HUES6 (cell line): ENCODE data around the gene PRKG1.

Experiments
- H3K27ac ChIP-seq: 2 replicates; pipeline ENCODE4 v1.7.0; 2013; ENCODE audit warnings: low read depth, mild to moderate bottlenecking, low read length, inconsistent platforms
- H3K27me3 ChIP-seq: 2 replicates; pipeline ENCODE4 v1.6.1; 2013; ENCODE audit warnings: low read length; ENCODE audit not compliant: control insufficient read depth, insufficient read depth
- H3K36me3 ChIP-seq: 2 replicates; pipeline ENCODE4 v1.6.1; 2013; ENCODE audit warnings: low read length; ENCODE audit not compliant: control insufficient read depth, insufficient read depth
- H3K4me1 ChIP-seq: 2 replicates; pipeline ENCODE4 v1.6.1; 2013; ENCODE audit warnings: low read length; ENCODE audit not compliant: control insufficient read depth, insufficient read depth
- H3K4me3 ChIP-seq: 2 replicates; pipeline ENCODE4 v1.5.1; 2013; ENCODE audit warnings: low read depth, low read length
- H3K9ac ChIP-seq: one replicate; pipeline ENCODE4 v1.6.1; 2013; ENCODE audit warnings: mild to moderate bottlenecking, low read length
- H3K9me3 ChIP-seq: 2 replicates; pipeline ENCODE4 v1.6.1; 2013; ENCODE audit warnings: low read depth, low read length; ENCODE audit not compliant: control insufficient read depth, insufficient read depth

The PRKG1 gene

GRCh38 chr10:52314822-52315552 is 1240.7 kb downstream of the PRKG1 start:
- H3K9me3 ChIP-seq: no peaks in the 10 kb centered on the region
- H3K4me3 ChIP-seq: peak overlapping the region; percentile 72
- no peak overlapping the region for H3K27ac ChIP-seq
- peak overlapping the region; percentile 80 for H3K9ac ChIP-seq
- peaks cover 9% of the 10 kb centered on the region; the same call in 1 of the 2 replicates for H3K4me1 ChIP-seq
- H3K36me3 ChIP-seq: no peaks in the 10 kb centered on the region
- H3K27me3 ChIP-seq: peaks cover 76% of the 10 kb centered on the region

DNA sequence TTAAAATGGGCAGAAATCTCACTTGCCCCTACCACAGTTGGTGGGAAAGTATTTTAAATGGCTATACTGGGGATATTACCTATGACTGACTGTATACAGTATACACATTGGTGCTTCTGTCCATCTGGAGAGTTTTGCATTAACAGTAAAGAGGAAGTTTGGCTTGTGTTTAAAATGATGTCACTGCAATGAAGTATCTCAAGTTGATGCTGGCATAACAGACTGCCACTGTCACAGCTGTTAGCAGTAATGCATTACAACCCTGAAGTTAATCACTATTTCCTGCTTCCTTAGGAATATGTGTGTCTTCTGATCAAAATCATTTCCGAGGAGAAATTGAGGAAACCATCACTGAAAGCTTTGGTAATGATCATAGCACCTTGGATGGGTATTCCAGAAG is 1241.7 kb downstream of the PRKG1 start:
- Histone ChIP-seq H3K36me3 (no peaks in the 10 kb centered on the region), H3K4me3 (peak overlapping the region; percentile 19; the same call in 1 of the 2 replicates)

DNA sequence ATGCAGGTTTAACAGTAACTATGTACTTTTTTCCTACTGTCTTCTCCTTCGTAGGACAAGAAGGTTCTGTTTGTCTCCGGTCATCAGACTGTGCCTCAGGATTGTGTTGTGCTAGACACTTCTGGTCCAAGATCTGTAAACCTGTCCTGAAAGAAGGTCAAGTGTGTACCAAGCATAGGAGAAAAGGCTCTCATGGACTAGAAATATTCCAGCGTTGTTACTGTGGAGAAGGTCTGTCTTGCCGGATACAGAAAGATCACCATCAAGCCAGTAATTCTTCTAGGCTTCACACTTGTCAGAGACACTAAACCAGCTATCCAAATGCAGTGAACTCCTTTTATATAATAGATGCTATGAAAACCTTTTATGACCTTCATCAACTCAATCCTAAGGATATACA is 1242.2 kb downstream of the PRKG1 start:
- peak overlapping the region; percentile 19; the same call in 1 of the 2 replicates for H3K4me3 ChIP-seq
- no peaks in the 10 kb centered on the region for H3K9me3 ChIP-seq
- H3K4me1 ChIP-seq: peaks cover 9% of the 10 kb centered on the region; the same call in 1 of the 2 replicates
- peaks cover 61% of the 10 kb centered on the region for H3K27me3 ChIP-seq
- H3K27ac ChIP-seq: no peak overlapping the region
- H3K36me3 ChIP-seq: no peaks in the 10 kb centered on the region
- no peak overlapping the region for H3K9ac ChIP-seq

More for the DNA sequence above, 1241.7 kb downstream of the PRKG1 start:
- Histone ChIP-seq H3K27me3 (peaks cover 66% of the 10 kb centered on the region), H3K4me1 (peaks cover 9% of the 10 kb centered on the region; the same call in 1 of the 2 replicates), H3K9ac (no peak overlapping the region), H3K27ac (no peak overlapping the region), H3K9me3 (no peaks in the 10 kb centered on the region)

- Histone ChIP-seq H3K9me3 (no peaks in the 10 kb centered on the region), H3K4me1 (peaks cover 5% of the 10 kb centered on the region; the same call in 1 of the 2 replicates), H3K9ac (no peak overlapping the region), H3K27ac (no peak overlapping the region), H3K27me3 (peaks cover 43% of the 10 kb centered on the region), H3K36me3 (no peaks in the 10 kb centered on the region), H3K4me3 (no peak overlapping the region)
Observed at GRCh38 chr10:52318136-52318701, 1243.9 kb downstream of the PRKG1 start.

- H3K4me1 ChIP-seq: no peaks in the 10 kb centered on the region
- H3K27ac ChIP-seq: no peak overlapping the region
- H3K4me3 ChIP-seq: no peak overlapping the region
Observed at GRCh38 chr10:52318822-52319464, 1244.7 kb downstream of the PRKG1 start.

GRCh38 chr10:52319926-52320325 is 1245.6 kb downstream of the PRKG1 start:
- Histone ChIP-seq H3K27me3 (peaks cover 28% of the 10 kb centered on the region), H3K36me3 (no peaks in the 10 kb centered on the region), H3K9me3 (no peaks in the 10 kb centered on the region), H3K9ac (no peak overlapping the region), H3K4me1 (no peaks in the 10 kb centered on the region), H3K27ac (no peak overlapping the region), H3K4me3 (no peak overlapping the region)

More at GRCh38 chr10:52318822-52319464, 1244.7 kb downstream of the PRKG1 start:
- H3K36me3 ChIP-seq: no peaks in the 10 kb centered on the region
- no peaks in the 10 kb centered on the region for H3K9me3 ChIP-seq
- H3K9ac ChIP-seq: no peak overlapping the region
- peaks cover 36% of the 10 kb centered on the region for H3K27me3 ChIP-seq

- Histone ChIP-seq H3K27ac (no peak overlapping the region), H3K36me3 (no peaks in the 10 kb centered on the region), H3K4me3 (no peak overlapping the region), H3K9ac (no peak overlapping the region), H3K4me1 (no peaks in the 10 kb centered on the region), H3K9me3 (no peaks in the 10 kb centered on the region), H3K27me3 (peaks cover 4% of the 10 kb centered on the region; the same call in 1 of the 2 replicates)
Observed at GRCh38 chr10:52322323-52322722, 1248.0 kb downstream of the PRKG1 start.

DNA sequence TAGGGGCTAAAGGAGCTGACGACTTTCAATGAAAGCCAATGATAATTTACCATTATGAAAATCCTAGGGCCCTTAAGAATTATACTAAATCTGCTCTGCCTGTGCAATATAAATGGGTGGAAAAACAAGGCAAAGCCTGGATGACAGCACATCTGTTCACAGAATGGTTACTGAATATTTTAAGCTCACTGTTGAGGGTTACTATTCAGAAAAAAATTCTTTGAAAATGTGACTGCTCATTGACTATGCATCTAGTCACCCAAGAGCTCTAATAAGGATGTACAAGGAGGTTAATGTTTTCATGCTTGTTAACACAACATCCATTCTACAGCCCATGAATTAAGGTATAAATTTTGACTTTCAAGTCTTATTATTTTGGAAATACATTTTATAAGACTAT is 1248.6 kb downstream of the PRKG1 start:
- no peaks in the 10 kb centered on the region for H3K9me3 ChIP-seq
- no peak overlapping the region for H3K4me3 ChIP-seq
- no peak overlapping the region for H3K9ac ChIP-seq
- H3K4me1 ChIP-seq: no peaks in the 10 kb centered on the region
- H3K27me3 ChIP-seq: peaks cover 2% of the 10 kb centered on the region; the same call in 1 of the 2 replicates
- H3K27ac ChIP-seq: no peak overlapping the region
- no peaks in the 10 kb centered on the region for H3K36me3 ChIP-seq

DNA sequence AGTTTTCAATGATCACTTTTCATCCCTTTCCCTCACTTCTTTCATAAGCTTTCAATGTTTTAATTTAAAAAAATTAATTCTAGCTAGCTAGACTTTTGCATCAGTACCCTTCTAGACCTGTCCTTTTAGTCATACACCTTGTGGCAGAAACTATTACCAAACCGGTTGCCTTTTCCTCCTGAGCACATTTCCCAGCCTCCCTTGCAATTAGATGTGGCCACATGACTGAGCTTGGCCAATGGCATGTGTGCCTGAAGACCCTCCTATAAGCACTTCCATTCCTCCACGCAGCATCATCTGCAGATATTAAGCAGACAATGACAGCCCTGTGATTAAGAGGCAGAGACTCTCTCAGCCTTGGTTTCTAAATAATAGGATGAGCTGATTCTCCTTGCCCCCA is 1252.1 kb downstream of the PRKG1 start:
- H3K27me3 ChIP-seq: no peaks in the 10 kb centered on the region
- no peak overlapping the region for H3K9ac ChIP-seq
- no peaks in the 10 kb centered on the region for H3K4me1 ChIP-seq
- no peak overlapping the region for H3K27ac ChIP-seq
- no peaks in the 10 kb centered on the region for H3K36me3 ChIP-seq
- no peak overlapping the region for H3K4me3 ChIP-seq
- no peaks in the 10 kb centered on the region for H3K9me3 ChIP-seq

DNA sequence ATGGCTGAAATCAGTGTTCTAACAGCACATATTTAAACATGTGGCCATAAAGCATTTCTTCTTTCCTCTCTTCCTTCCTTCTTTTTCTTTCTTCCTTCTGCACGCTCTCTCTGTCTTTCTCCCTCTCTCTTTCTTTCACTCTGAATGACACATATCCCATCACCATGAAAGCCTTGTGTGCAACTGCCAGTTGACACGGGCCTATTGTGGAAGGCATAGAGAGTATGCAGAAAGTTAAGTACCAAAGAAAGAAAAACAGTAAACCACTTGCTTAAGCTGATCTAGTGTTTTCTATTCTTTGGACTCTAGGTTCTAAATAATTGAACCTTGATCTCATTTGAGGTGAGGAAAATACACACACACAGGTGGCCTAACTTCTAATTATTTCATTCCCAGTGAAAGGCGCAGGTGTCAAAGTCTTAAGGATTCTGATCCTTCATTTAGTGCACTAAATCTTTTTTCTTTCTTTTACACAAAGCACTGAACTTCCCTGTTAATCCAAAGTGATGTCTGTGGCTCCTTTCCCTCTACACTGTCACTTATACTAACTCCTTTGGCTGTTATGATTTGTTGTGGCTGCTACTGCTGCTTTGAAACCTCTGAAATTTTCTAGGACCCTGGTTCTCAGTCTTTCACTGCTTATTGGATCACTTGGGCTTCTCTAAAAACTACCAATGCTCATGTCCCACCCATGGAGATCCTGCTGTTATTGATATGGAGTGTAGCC is 1257.5 kb downstream of the PRKG1 start:
- no peak overlapping the region for H3K27ac ChIP-seq
- H3K36me3 ChIP-seq: no peaks in the 10 kb centered on the region
- H3K27me3 ChIP-seq: no peaks in the 10 kb centered on the region
- no peak overlapping the region for H3K4me3 ChIP-seq
- no peak overlapping the region for H3K9ac ChIP-seq
- peaks cover 11% of the 10 kb centered on the region; the same call in 1 of the 2 replicates for H3K4me1 ChIP-seq
- H3K9me3 ChIP-seq: no peaks in the 10 kb centered on the region
